Loucy (cell line): ENCODE measurements around the gene FSTL4.

ENCODE experiments used
- CTCF ChIP-seq: fragments of 200-600 bp; sonication (generic); conservative IDR thresholded peaks from 2 replicates; pipeline ENCODE4 v1.5.1; 2014; ENCODE audit warnings: mild to moderate bottlenecking, antibody characterized with exemption, low read length
- EZH2phosphoT487 ChIP-seq: fragments of 200-600 bp; IDR thresholded peaks from 2 replicates; pipeline ENCODE4 v1.6.1; 2018; ENCODE audit warnings: antibody characterized with exemption, mild to moderate bottlenecking, moderate library complexity, borderline replicate concordance

DNA sequence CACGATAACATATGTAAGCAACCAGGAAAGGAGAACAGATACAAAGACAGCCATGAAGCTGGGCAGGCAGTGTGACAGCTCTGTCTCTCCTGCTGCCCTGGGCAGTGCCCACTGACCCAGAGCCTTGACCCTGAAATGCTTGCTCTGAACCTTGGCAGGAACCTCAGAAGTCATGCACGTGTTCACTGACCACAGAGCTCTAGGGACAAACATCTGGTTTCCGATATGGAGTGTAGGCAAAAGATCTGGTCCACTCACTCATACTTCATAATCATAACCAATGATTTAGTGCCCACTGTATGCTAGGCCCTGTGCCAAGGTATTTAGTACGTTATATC, 102.6 kb downstream of the FSTL4 start:
- TF ChIP-seq CTCF (no peak), EZH2phosphoT487 (no peak)
